ENCODE results near the gene BDH1. TPM values are rescaled to one million over a fixed set of nuclear protein-coding genes. Genes with fewer than 3 reads are reported as not detected.

Gene BDH1
- total RNA-seq, 1 donor from 2014 or later, result 12.4 TPM

GRCh38 chr3:197513953-197514785, 41.6 kb downstream of the BDH1 start:
- DNase-seq (no peak), ATAC-seq (no peak)
- TF ChIP-seq CTCF (IDR thresholded peaks at IDR 0.05), result no peak
- Histone ChIP-seq H3K27ac (no peak overlapping the region), H3K36me3 (no peaks in the 10 kb centered on the region), H3K4me1 (peaks cover 7% of the 10 kb centered on the region), H3K4me3 (no peak overlapping the region), H3K27me3 (ENCODE audit: low read depth) (no peaks in the 10 kb centered on the region), H3K9me3 (no peaks in the 10 kb centered on the region)
- intact Hi-C loops (cut with DNase I), result no loop called here

GRCh38 chr3:197512691-197513571, 42.8 kb downstream of the BDH1 start:
- TF ChIP-seq CTCF (IDR thresholded peaks at IDR 0.05), result no peak
- no peak for ATAC-seq
- no peak overlapping the region for H3K4me3 ChIP-seq
- peaks cover 7% of the 10 kb centered on the region for H3K4me1 ChIP-seq
- no peak for DNase-seq
- intact Hi-C loops (cut with DNase I), result no loop called here
- no peaks in the 10 kb centered on the region for H3K27me3 ChIP-seq (ENCODE audit: low read depth)
- H3K9me3 ChIP-seq, result no peaks in the 10 kb centered on the region
- H3K27ac ChIP-seq, result no peak overlapping the region
- H3K36me3 ChIP-seq, result no peaks in the 10 kb centered on the region

- no peaks in the 10 kb centered on the region for H3K27me3 ChIP-seq (ENCODE audit: low read depth)
- DNase-seq, result peak; percentile 7
- intact Hi-C loops (cut with DNase I), result no loop called here
- peaks cover 7% of the 10 kb centered on the region for H3K4me1 ChIP-seq
- no peak for ATAC-seq
- H3K4me3 ChIP-seq, result no peak overlapping the region
- no peak for TF ChIP-seq CTCF (IDR thresholded peaks at IDR 0.05)
- no peak overlapping the region for H3K27ac ChIP-seq
- H3K9me3 ChIP-seq, result no peaks in the 10 kb centered on the region
- H3K36me3 ChIP-seq, result no peaks in the 10 kb centered on the region
These were observed 43.7 kb downstream of the BDH1 start for GRCh38 chr3:197511853-197512635.

GRCh38 chr3:197511130-197511529, 44.6 kb downstream of the BDH1 start:
- intact Hi-C loops (cut with DNase I), result no loop called here

More at GRCh38 chr3:197511130-197511529, 44.6 kb downstream of the BDH1 start:
- no peaks in the 10 kb centered on the region for H3K9me3 ChIP-seq
- H3K36me3 ChIP-seq, result no peaks in the 10 kb centered on the region
- no peak overlapping the region for H3K4me3 ChIP-seq
- no peaks in the 10 kb centered on the region for H3K27me3 ChIP-seq (ENCODE audit: low read depth)
- no peak for ATAC-seq
- H3K4me1 ChIP-seq, result peaks cover 7% of the 10 kb centered on the region
- no peak overlapping the region for H3K27ac ChIP-seq
- DNase-seq, result peak; percentile 15
- no peak for TF ChIP-seq CTCF (IDR thresholded peaks at IDR 0.05)
